Lower leg skin (tissue), 4 donors: Measurements from ENCODE around the gene OR2M3. TPM values are rescaled to one million over a fixed set of nuclear protein-coding genes. Genes with fewer than 3 reads are reported as not detected.

ENCODE experiments used
- total RNA-seq, 4 donors: library from RNA; depleted of rRNA; stranded (reverse); fragments of >200 nt; gene quantifications; one replicate each; pipeline ENCODE4 v1.1.0, GENCODE V29; 2016

Gene OR2M3
- total RNA-seq, 4 donors from 2014 or later: not detected

Other genes with a start within 250 kb of the OR2M3 start
- not detected for gene OR2L8, start 248.4 kb upstream of the OR2M3 start, total RNA-seq
- gene OR2AK2, start 232.0 kb upstream of the OR2M3 start, total RNA-seq: not detected
- gene OR2L5, start 183.6 kb upstream of the OR2M3 start, total RNA-seq: not detected
- not detected for gene OR2L2, start 167.2 kb upstream of the OR2M3 start, total RNA-seq
- gene OR2L3, start 150.4 kb upstream of the OR2M3 start, total RNA-seq: under 1 TPM in 1 of 4 donors, not detected in 3; 0.06 TPM
- gene OR2L13, start 102.1 kb upstream of the OR2M3 start, total RNA-seq: not detected
- not detected for gene OR2M5, start 52.1 kb upstream of the OR2M3 start, total RNA-seq
- gene OR2M2, start 22.4 kb upstream of the OR2M3 start, total RNA-seq: not detected
- gene OR2M4, start 34.2 kb downstream of the OR2M3 start, total RNA-seq: not detected
- not detected for gene OR2T33, start 80.7 kb downstream of the OR2M3 start, total RNA-seq
- not detected for gene OR2T12, start 106.2 kb downstream of the OR2M3 start, total RNA-seq
- gene OR2M7, start 127.3 kb downstream of the OR2M3 start, total RNA-seq: not detected
- not detected for gene OR14C36, start 151.5 kb downstream of the OR2M3 start, total RNA-seq
- gene OR2T4, start 164.4 kb downstream of the OR2M3 start, total RNA-seq: not detected
- not detected for gene OR2T6, start 178.5 kb downstream of the OR2M3 start, total RNA-seq
- gene OR2T1, start 205.8 kb downstream of the OR2M3 start, total RNA-seq: not detected
- not detected for gene OR2T2, start 248.4 kb downstream of the OR2M3 start, total RNA-seq